HEK293 (cell line): ENCODE measurements around the gene KATNAL2.

Experiments used
- KLF9 ChIP-seq: fragments of 450-650 bp; formaldehyde crosslinking; IDR thresholded peaks from 2 replicates; pipeline ENCODE4 v1.5.1; 2016; ENCODE audit warnings: missing biosample characterization, missing genetic modification characterization, low read depth
- ZNF561 ChIP-seq: fragments of 450-650 bp; IDR thresholded peaks from 2 replicates; pipeline ENCODE4 v1.5.1; 2018; ENCODE audit warnings: missing biosample characterization, missing genetic modification characterization, borderline replicate concordance
- ZNF747 ChIP-seq: fragments of 450-650 bp; formaldehyde crosslinking; IDR thresholded peaks from 2 replicates; pipeline ENCODE4 v1.5.1; 2016; ENCODE audit warnings: missing biosample characterization, missing genetic modification characterization
- TF ChIP-seq, protein P1 (sequence below): fragments of 450-650 bp; formaldehyde crosslinking; IDR thresholded peaks from 2 replicates; pipeline ENCODE4 v1.5.1; 2017; ENCODE audit warnings: missing biosample characterization, missing genetic modification characterization
- TF ChIP-seq, protein P2 (sequence below): fragments of 450-650 bp; formaldehyde crosslinking; IDR thresholded peaks from 2 replicates; pipeline ENCODE4 v1.5.1; 2016; ENCODE audit warnings: missing biosample characterization, missing genetic modification characterization

DNA sequence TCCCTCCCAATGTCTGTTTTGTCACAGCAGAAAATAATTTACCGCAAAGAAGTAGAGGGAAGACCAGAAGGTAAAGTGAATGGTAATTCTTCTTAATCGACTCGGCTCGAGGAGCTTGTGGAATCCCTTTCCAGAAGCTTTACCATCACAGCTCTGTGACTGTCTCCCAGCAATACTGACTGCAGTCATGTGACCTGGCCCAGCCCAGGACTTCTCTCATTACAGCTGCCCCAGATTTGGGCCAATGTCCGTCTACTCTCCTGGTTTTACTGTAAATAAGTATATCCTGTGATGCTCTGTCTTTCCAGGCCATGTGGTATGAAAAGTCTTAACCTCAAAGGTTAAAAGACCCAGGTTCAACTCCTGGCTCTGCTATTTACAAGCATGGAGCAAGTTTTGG, 137.0 kb downstream of the KATNAL2 start:
- TF ChIP-seq, protein P1, sequence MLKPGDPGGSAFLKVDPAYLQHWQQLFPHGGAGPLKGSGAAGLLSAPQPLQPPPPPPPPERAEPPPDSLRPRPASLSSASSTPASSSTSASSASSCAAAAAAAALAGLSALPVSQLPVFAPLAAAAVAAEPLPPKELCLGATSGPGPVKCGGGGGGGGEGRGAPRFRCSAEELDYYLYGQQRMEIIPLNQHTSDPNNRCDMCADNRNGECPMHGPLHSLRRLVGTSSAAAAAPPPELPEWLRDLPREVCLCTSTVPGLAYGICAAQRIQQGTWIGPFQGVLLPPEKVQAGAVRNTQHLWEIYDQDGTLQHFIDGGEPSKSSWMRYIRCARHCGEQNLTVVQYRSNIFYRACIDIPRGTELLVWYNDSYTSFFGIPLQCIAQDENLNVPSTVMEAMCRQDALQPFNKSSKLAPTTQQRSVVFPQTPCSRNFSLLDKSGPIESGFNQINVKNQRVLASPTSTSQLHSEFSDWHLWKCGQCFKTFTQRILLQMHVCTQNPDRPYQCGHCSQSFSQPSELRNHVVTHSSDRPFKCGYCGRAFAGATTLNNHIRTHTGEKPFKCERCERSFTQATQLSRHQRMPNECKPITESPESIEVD: no peak
- TF ChIP-seq, protein P2, sequence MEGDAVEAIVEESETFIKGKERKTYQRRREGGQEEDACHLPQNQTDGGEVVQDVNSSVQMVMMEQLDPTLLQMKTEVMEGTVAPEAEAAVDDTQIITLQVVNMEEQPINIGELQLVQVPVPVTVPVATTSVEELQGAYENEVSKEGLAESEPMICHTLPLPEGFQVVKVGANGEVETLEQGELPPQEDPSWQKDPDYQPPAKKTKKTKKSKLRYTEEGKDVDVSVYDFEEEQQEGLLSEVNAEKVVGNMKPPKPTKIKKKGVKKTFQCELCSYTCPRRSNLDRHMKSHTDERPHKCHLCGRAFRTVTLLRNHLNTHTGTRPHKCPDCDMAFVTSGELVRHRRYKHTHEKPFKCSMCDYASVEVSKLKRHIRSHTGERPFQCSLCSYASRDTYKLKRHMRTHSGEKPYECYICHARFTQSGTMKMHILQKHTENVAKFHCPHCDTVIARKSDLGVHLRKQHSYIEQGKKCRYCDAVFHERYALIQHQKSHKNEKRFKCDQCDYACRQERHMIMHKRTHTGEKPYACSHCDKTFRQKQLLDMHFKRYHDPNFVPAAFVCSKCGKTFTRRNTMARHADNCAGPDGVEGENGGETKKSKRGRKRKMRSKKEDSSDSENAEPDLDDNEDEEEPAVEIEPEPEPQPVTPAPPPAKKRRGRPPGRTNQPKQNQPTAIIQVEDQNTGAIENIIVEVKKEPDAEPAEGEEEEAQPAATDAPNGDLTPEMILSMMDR (tag by site-specific recombination): no peak
- TF ChIP-seq ZNF561 (tag by site-specific recombination) (no peak), ZNF747 (tag by site-specific recombination) (no peak), KLF9 (tag by site-specific recombination) (no peak)
